B cell (primary cell): Measurements from ENCODE around the gene TBC1D1. TPM values are rescaled to one million over a fixed set of nuclear protein-coding genes. Genes with fewer than 3 reads are reported as not detected.
A peak's percentile ranks its signal among the peaks of the same experiment; 100 is the strongest.

ENCODE experiments used
- ATAC-seq: fragments of 200-7000 bp; cut with Tn5 transposase; one replicate; pipeline ENCODE4 v1.10.0; 2021; ENCODE audit warnings: low read depth, mild to moderate bottlenecking, moderate number of reproducible peaks, moderate library complexity
- CTCF ChIA-PET: fragments of 350-600 bp; sonication (Branson Sonifier 250); formaldehyde crosslinking; loops from one replicate; lab custom pipeline; 2021; ENCODE audit warnings: antibody characterized with exemption, inconsistent platforms; lab: Charles Lee
- POLR2A ChIA-PET: fragments of 350-600 bp; sonication (Branson Sonifier 250); formaldehyde crosslinking; loops from one replicate; lab custom pipeline; 2021; ENCODE audit warnings: antibody characterized with exemption; lab: Charles Lee
- DNase-seq: peaks from one replicate; pipeline ENCODE4 v3.0.0; 2013
- H2AFZ ChIP-seq: 2 replicates; pipeline ENCODE4 v1.6.1; 2012; ENCODE audit warnings: mild to moderate bottlenecking, low read depth, low read length; ENCODE audit not compliant: insufficient read depth, poor library complexity, severe bottlenecking
- H3K27ac ChIP-seq, 2 donors: 1 replicate in 1 of 2; 2 replicates in 1 of 2; pipeline ENCODE4 v1.5.1; 2012 to 2013; ENCODE audit warnings: low read length in 2 of 2, mild to moderate bottlenecking in 2 of 2, moderate library complexity in 1 of 2
- H3K27me3 ChIP-seq, 4 experiments: fragments of 200-600 bp in 1 of 4; sonication (generic) in 1 of 4; replicated peaks in 1 of 4; 1 replicate in 2 of 4; 2 replicates in 2 of 4; pipeline versions ENCODE4 v1.6.1 to v1.7.0; 2013 to 2016; ENCODE audit warnings: low read length in 3 of 4, mild to moderate bottlenecking in 2 of 4, mixed read lengths in 1 of 4, moderate library complexity in 1 of 4; ENCODE audit not compliant: insufficient read depth in 4 of 4, control insufficient read depth in 3 of 4; ENCODE audit errors: control extremely low read depth in 1 of 4
- H3K36me3 ChIP-seq, 2 experiments: replicated peaks in 1 of 2; 1 replicate in 1 of 2; 2 replicates in 1 of 2; pipeline versions ENCODE4 v1.6.1 to v1.7.1; 2013; ENCODE audit warnings: low read length in 1 of 2; ENCODE audit not compliant: insufficient read depth in 2 of 2, control insufficient read depth in 1 of 2; ENCODE audit errors: control extremely low read depth in 1 of 2, extremely low read depth in 1 of 2
- H3K4me1 ChIP-seq, 2 donors: fragments of 200-600 bp in 1 of 2; sonication (generic) in 1 of 2; 1 replicate in 1 of 2; 2 replicates in 1 of 2; pipeline versions ENCODE4 v1.5.1 to v1.6.1; 2013 to 2017; ENCODE audit warnings: low read length in 2 of 2; ENCODE audit not compliant: control insufficient read depth in 2 of 2, insufficient read depth in 2 of 2
- H3K4me2 ChIP-seq: replicated peaks from 2 replicates; pipeline ENCODE3; 2012; ENCODE audit warnings: mild to moderate bottlenecking, low read depth, low read length; ENCODE audit not compliant: poor library complexity, severe bottlenecking
- H3K4me3 ChIP-seq, 5 experiments: fragments of 200-600 bp in 1 of 5; sonication (generic) in 1 of 5; 1 replicate in 3 of 5; 2 replicates in 2 of 5; pipeline versions ENCODE4 v1.5.1 to v1.7.0; 2011 to 2016; ENCODE audit warnings: low read length in 4 of 5, mild to moderate bottlenecking in 4 of 5, low read depth in 2 of 5, control low read depth in 1 of 5, moderate library complexity in 1 of 5; ENCODE audit not compliant: insufficient read depth in 1 of 5; ENCODE audit errors: control extremely low read depth in 1 of 5, extremely low read depth in 1 of 5
- H3K79me2 ChIP-seq: fragments of 200-600 bp; sonication (generic); one replicate; pipeline ENCODE4 v1.6.0; 2016; ENCODE audit warnings: low read length; ENCODE audit not compliant: control insufficient read depth, insufficient read depth
- H3K9ac ChIP-seq: fragments of 200-600 bp; sonication (generic); 2 replicates; pipeline ENCODE4 v1.6.1; 2017; ENCODE audit warnings: mild to moderate bottlenecking, low read length, moderate library complexity
- H3K9me3 ChIP-seq, 3 donors: one replicate each; pipeline versions ENCODE4 v1.6.1 to v1.7.1; 2013; ENCODE audit warnings: low read length in 2 of 3; ENCODE audit not compliant: control insufficient read depth in 2 of 3, insufficient read depth in 1 of 3; ENCODE audit errors: control extremely low read depth in 1 of 3
- H4K20me1 ChIP-seq: 2 replicates; pipeline ENCODE4 v1.6.0; 2012; ENCODE audit warnings: mild to moderate bottlenecking, low read length; ENCODE audit not compliant: insufficient read depth, control insufficient read depth, poor library complexity, severe bottlenecking
- H3K27ac Mint-ChIP-seq: one replicate; pipeline ENCODE4 v1.8.0; 2021; ENCODE audit warnings: mixed read lengths
- H3K27me3 Mint-ChIP-seq: one replicate; pipeline ENCODE4 v1.8.0; 2021; ENCODE audit warnings: mixed read lengths
- H3K4me1 Mint-ChIP-seq: one replicate; pipeline ENCODE4 v1.8.0; 2021; ENCODE audit warnings: mixed read lengths
- H3K4me3 Mint-ChIP-seq: one replicate; pipeline ENCODE4 v1.8.0; 2021; ENCODE audit warnings: mixed read lengths
- H3K9me3 Mint-ChIP-seq: one replicate; pipeline ENCODE4 v1.8.0; 2022; ENCODE audit warnings: mixed read lengths; ENCODE audit not compliant: insufficient read depth
- CTCF ChIP-seq: fragments of 200-600 bp; IDR thresholded peaks from one replicate; pipeline ENCODE4 v1.8.0; 2022; ENCODE audit warnings: antibody characterized with exemption, mild to moderate bottlenecking
- EZH2 ChIP-seq: IDR thresholded peaks from 2 replicates; pipeline ENCODE4 v1.6.1; 2012; ENCODE audit warnings: borderline replicate concordance, low read depth, mild to moderate bottlenecking, moderate library complexity, low read length; ENCODE audit not compliant: insufficient read depth, poor library complexity, severe bottlenecking
- WGBS: methylation state at CpG from one replicate; pipeline ENCODE4 v1.1.5; 2013; ENCODE audit warnings: missing lambda C conversion rate; ENCODE audit not compliant: insufficient coverage; 5-methylcytosine and 5-hydroxymethylcytosine counted together
- intact Hi-C: fragments of 100-400 bp; cut with micrococcal nuclease; formaldehyde crosslinking; loops from one replicate; pipeline ENCODE4 v1.10.0; 2022
- polyA plus RNA-seq: library from polyadenylated mRNA; depleted of rRNA; stranded (reverse); fragments of >200 nt; gene quantifications from 2 replicates; pipeline ENCODE4 v1.2.3, GENCODE V29; 2012
- total RNA-seq, 2 donors: library from RNA; stranded (reverse); fragments of 120-200 nt in 1 of 2; gene quantifications; 1 replicate in 1 of 2; 2 replicates in 1 of 2; pipeline versions ENCODE4 v1.2.3 to v1.2.4, GENCODE V29; 2013 to 2022

The TBC1D1 gene
- total and polyA plus RNA-seq, 2 donors (not counting 1 experiment from before 2014, with no cell fraction given), result 88.2 to 98.7 TPM

DNA sequence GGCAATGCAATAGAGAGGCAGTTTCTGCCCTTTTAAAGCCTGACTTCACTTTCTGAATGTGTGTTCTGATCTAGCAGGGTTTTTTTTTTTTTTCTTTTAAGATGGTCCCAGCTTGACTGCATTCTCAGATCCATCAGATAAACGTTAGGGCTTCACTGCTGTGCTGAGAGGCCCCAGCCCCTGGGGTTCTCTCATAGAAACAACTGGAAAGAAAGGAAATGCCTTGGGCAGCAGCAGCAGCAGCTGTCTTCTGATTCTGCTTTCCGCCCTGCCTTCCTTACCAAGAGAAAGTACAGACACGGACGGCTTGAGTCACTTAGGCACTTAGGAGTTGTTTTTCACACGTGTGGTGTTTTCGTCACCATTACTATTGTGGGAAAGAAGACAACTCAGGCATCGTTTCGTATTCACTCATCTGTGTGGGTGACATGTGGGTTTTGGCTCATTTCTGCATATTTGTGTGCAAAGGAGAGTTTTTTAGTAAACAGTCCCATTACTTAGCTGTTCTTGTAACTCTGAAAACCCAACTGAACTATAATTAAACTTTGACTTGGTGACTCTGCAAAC lies 241.3 kb downstream of the TBC1D1 start:
- ATAC-seq (peak; percentile 77), DNase-seq (peak; percentile 61)
- Mint-ChIP-seq H3K27ac (peak overlapping the region; percentile 88), H3K9me3 (no peaks in the 10 kb centered on the region), H3K4me3 (peak overlapping the region; percentile 48), H3K27me3 (no peaks in the 10 kb centered on the region), H3K4me1 (peaks cover 48% of the 10 kb centered on the region)
- peaks cover 14 to 46% of the 10 kb centered on the region in 2 experiments for H3K36me3 ChIP-seq
- H3K79me2 ChIP-seq, result no peaks in the 10 kb centered on the region
- POLR2A ChIA-PET, result interaction anchor here (0.6 to 0.7 kb wide), 2 partner anchors 42 to 87 kb away, joined by 3 to 5 read pairs; no protein-coding TSS in a partner anchor
- WGBS, result 21% methylated on average over 5 of the region's 8 CpGs
- H3K27me3 ChIP-seq, result no peaks in the 10 kb centered on the region
- CTCF ChIA-PET, result interaction anchor here (0.7 to 2.1 kb wide), 5 partner anchors 47 to 729 kb away, joined by 3 to 8 read pairs (median 5); no protein-coding TSS in a partner anchor
- peaks cover 11 to 28% of the 10 kb centered on the region in 2 donors for H3K4me1 ChIP-seq
- no peak overlapping the region for H3K4me3 ChIP-seq
- H3K9me3 ChIP-seq, result no peaks in the 10 kb centered on the region
- H3K27ac ChIP-seq, result peak overlapping the region in 1 of 2 donors; percentile 53
- peak overlapping the region; percentile 21 for H3K9ac ChIP-seq
- no peak overlapping the region for H2AFZ ChIP-seq
- peak overlapping the region; percentile 3 for H3K4me2 ChIP-seq
- no peaks in the 10 kb centered on the region for H4K20me1 ChIP-seq
- intact Hi-C loops, result loop anchor here (2.0 to 5.0 kb wide), 2 partner anchors 23 to 45 kb away; no protein-coding TSS in a partner anchor
- no peak for TF ChIP-seq CTCF
- TF ChIP-seq EZH2, result no peak
